Fibroblast of gingiva (primary cell): ENCODE measurements around the gene TET2.

ENCODE experiments used
- DNase-seq: peaks from one replicate; pipeline ENCODE4 v3.0.0-alpha.2; 2011; ENCODE audit warnings: low read depth

TET2 gene

GRCh38 chr4:105146276-105147015 lies at the start of gene TET2:
TSS of gene TET2 (plus strand) at chr4:105146876. CDS start at chr4:105233943, 87,067 bp downstream.
- peak; percentile 81 for DNase-seq

DNA sequence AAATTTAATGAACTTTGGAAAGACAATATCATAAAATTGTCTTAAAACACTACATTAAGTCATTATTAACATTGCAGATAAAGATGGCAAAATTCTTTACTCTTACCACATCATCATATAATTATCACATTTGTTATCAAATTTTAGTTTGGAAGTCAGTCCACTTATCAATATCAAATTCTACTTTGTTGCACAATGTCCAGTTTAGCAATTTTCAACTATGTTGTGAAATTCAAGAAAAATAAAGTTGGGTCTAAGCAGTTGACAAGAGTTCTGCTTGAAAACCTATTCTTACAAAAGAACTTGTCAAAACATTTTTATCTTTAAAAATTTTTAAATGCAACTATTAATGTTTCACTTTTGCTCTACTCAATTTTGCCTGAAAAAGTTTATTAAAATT lies 44.7 kb upstream of the TET2 start:
- no peak for DNase-seq

DNA sequence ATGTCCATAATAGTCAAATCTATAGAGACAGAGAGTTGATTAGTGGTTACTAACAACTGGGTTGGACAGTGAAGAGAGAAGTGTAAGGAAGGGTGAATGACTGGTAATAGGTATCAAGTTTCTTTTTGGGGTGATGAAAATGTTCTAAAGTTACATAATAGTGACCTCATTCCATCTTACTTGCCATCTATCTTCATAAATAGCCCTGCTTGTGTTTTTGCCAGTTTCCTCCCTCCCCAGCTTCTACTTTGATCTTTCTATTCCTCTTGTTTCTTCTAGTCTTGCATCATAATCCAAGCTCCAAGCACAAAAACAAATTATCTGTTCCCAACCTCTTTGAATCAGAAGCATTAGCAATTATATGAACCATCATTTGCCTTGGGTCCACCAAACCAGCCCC lies 40.2 kb upstream of the TET2 start:
- DNase-seq = peak; percentile 7

DNA sequence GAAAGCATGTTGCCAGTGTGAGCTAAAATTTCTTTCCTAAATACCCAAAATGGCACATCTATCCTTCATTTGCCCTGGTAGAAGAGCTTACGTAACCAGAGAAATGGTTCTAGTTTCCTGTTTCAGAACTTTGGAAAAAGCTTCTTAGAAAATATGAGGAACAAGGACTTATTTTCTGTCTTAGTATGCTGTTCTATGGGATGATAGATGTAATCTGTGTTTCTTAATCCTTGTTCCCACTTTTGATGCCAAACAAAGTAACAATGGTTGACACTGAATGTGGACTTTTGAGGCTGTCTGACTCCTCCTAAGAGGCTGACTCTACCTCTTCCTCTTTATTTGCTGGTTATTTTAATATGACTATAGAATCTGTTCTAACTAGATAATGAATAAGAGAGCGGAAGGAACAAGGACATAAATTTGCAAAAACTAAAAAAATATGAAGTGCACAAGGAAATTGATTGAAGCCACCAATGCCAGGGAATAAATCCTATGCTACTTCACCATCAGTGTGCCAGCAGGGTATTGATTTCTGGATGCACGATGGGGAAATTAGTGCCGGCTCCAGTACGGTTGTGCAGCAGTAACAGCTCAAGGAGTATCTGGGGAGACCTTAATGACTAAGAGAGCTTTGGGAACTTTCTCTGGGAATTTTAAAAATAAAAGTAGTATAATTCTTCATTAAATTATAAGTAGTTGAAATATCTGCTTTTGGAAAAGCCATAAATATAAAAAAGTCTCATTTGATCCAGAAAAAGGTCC lies 39.4 kb upstream of the TET2 start:
- DNase-seq = no peak

- no peak for DNase-seq
These were observed 37.7 kb upstream of the TET2 start for GRCh38 chr4:105108971-105109370.

- no peak for DNase-seq
These were observed 34.4 kb upstream of the TET2 start for GRCh38 chr4:105112274-105112673.

GRCh38 chr4:105113800-105114199 lies 32.9 kb upstream of the TET2 start:
- DNase-seq = no peak

- no peak for DNase-seq
These were observed 29.9 kb upstream of the TET2 start for GRCh38 chr4:105116616-105117319.

DNA sequence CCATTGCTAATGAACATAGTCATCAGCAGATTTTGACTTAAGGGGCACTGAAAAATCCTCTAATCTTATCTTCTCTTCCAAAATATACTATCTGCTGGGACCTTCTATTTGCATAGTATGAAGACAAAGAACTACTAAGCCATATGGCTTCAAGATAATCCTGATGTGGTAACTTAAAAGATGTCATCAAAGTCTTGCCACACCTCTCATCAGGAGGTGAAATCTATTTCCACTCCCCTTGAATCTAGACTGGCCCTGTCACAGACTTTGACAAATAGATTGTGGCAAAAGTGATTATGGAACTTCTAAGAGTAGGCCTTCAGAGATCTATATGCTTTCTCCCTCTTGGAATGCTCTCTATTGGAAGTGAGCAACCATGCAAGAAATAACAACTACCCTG lies 27.3 kb upstream of the TET2 start:
- no peak for DNase-seq

- no peak for DNase-seq
These were observed 26.1 kb upstream of the TET2 start for GRCh38 chr4:105120626-105121025.

- no peak for DNase-seq
These were observed 24.3 kb upstream of the TET2 start for GRCh38 chr4:105122350-105122749.

DNA sequence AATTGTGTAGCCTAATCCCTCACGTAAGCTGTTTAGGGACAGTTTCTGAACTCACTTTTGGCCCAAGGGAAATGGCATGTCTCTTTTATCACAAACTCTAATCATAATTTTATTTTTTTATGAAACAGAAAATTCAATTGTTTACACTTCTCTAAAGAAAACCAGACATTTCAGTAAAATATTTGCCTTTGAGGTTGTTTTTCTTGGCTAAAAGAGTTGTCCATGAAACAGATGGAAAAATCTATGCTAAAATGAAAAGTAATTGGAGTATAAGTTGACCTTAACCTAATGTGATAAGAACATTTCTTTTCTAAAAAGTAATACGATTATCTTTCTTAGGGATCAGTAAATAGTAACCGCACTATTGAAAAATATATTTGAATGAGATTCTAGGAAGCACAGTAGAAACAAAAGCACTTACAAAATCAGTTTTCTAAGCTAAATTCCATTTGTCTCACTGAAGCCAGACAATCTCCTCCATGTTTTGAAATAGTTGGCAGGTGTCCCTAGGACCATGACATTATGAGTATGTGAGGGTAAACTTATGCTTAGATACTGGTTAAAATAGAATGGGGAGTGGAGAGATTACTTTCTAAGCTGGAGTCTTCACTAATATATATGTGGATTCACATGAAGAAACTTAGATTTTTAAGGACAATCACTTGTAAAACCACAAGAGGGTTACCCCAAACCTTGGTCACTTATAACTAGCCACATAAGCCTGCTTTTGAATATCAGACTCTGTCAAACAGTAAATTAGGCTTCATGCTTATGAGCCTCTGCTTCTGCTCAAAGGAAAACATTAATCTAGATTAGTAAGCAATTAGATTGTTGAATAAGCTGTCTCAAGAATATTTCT lies 20.1 kb upstream of the TET2 start:
- peak; percentile 64 for DNase-seq

GRCh38 chr4:105127170-105127445 lies 19.6 kb upstream of the TET2 start:
- no peak for DNase-seq

DNA sequence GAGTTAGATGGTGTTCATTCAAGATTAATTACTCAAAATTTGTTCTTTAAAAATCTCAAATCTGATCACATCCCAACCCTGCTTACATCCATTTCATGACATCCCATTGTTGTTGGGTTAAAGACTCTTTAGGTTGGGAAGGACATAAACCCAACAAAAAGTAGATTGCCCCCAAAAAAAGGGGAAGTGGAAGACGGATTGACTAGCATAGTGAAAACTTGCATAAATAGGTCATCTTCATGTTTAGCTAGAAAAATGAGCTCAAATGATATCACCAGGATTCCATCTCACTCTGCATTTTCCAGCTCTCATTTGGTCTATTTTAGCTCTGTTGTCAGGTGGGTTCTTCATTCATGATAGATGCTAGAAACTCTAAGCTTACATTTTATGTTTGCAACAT lies 18.5 kb upstream of the TET2 start:
- no peak for DNase-seq

- no peak for DNase-seq
These were observed 17.2 kb upstream of the TET2 start for GRCh38 chr4:105129286-105130040.

- DNase-seq = no peak
These were observed 15.7 kb upstream of the TET2 start for GRCh38 chr4:105130945-105131344.

DNA sequence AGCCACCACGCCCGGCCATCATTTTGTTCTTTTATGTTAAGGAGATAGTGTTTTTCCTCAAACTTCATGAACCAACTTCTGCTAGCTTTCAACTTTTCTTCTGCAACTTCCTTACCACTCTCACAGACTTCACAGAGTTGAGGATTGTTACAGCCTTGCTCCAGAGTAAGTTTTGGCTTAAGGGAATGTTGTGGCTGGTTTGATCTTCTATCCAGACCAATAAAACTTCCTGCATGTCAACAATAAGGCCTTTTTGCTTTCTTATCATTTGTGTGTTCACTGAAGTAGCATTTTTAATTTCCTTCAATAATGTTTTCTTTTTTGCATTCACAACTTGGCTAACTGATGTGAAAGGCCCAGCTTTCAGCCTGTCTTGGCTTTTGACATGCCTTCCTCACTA lies 12.7 kb upstream of the TET2 start:
- DNase-seq = no peak

DNA sequence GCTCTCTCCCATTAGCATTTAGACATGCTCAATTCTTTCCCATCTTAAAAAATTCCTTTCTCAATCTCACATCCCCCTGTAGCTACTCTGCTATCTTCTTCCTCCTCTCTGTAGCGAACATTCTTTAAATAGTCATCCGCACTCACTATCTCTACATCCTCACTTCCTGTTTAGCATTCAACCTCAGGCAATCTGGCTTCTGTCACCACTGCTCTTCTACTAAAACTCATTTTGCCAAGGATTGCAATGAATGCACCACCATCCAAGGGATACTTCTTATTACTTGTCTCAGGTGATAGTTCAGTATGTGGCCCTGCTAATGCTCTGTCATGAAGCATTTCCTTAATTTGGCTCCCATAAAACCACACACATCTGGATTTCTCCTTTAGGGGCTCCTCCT lies 10.9 kb upstream of the TET2 start:
- no peak for DNase-seq

DNA sequence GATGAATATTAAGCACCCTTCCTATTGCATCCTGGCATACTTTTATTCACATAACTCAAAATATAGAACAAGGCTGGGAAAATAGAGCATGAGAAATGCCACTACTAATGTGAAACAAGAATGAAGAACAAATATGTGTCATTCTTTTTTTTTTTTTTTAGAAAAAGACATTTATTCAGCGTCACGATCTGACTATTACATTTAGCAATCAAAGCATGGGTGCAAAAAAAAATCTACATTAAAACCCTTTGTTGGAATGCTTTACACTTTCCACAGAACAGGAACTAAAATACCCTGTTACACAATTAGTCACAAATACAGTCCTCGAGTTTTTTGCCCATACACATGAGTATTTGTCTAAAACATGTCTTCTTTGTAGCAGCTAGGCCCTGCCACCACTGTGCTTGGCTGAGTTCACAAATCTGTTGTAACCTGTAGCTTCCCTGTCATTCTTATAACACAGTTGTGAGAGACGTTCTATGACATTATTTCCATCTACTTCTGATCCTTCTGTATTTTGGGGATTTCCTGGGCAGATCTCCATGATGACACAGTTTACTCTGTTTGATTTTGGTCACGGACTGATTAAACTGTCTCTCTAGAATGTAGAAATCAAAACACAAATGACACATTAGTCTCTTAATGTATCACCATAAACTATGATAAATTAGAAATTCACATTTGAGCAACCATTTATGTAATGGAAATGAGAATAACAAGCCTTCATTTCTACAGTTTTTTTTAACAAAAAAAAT lies 9.4 kb upstream of the TET2 start:
- DNase-seq = no peak

DNA sequence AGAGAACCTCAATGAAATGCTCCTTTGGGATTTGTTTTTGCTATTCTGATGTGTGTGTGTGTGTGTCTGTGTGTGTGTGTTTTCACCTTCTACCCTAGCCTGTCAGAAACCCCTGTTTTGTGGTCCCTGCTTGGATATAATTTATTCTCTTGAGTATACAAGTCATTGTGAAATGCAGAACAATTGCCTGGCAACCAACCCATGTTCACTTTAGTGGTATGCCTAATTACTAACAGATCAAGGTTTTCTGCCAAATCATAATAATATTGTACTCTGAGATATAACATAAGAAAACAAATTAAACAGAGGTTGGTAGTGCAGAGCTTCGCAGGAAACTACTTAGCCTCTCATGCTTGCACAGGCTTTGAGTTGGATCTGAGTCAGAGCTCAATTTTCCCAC lies 7.0 kb upstream of the TET2 start:
- DNase-seq = peak; percentile 79
